Measurements from ENCODE around the gene CDCP2. TPM values are rescaled to one million over a fixed set of nuclear protein-coding genes. Genes with fewer than 3 reads are reported as not detected.

Gene CDCP2
- total RNA-seq, 2 donors from 2014 or later: not detected

DNA sequence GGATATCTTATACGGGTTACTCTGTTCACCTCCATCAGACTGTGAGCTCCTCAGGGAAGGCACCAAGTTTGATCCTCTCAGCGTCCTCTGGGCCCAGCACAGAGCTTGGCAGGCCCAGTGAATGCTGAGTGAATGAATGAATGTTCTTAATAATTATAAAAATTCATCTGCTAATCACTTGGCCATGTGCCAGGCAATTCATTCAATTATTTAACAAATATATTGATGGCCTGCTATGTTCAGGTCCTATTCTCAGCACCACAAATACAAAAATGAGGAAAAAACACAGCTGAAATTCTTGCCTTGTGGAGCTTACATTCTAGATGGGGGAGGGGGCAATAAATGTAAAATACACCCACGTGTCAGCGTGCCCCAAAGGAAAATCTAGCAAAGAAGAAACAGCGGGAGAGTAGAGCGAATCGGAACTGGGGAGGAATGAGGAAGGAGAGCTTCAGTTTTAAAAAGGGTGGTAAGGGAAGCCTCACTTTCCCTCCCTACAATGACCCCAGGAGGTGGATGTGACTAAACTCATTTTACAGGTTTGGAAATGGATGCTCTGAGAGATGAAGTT, 15.8 kb downstream of the CDCP2 start:
- WGBS, 2 donors: 78 to 79% methylated on average over 7 of the region's 7 CpGs
- no peak for DNase-seq
- Histone ChIP-seq H3K36me3 (replicated peaks in 1 of 2; ENCODE audit: insufficient read depth in 1 of 2, low read depth in 2 of 2) (no peaks in the 10 kb centered on the region), H3K27me3 (no peaks in the 10 kb centered on the region), H3K4me3 (no peak overlapping the region), H3K4me1 (peaks cover 10% of the 10 kb centered on the region), H3K27ac (no peak overlapping the region), H3K9me3 (no peaks in the 10 kb centered on the region)
- no peak for TF ChIP-seq POLR2A (IDR thresholded peaks at IDR 0.05)
- TF ChIP-seq, protein P1, sequence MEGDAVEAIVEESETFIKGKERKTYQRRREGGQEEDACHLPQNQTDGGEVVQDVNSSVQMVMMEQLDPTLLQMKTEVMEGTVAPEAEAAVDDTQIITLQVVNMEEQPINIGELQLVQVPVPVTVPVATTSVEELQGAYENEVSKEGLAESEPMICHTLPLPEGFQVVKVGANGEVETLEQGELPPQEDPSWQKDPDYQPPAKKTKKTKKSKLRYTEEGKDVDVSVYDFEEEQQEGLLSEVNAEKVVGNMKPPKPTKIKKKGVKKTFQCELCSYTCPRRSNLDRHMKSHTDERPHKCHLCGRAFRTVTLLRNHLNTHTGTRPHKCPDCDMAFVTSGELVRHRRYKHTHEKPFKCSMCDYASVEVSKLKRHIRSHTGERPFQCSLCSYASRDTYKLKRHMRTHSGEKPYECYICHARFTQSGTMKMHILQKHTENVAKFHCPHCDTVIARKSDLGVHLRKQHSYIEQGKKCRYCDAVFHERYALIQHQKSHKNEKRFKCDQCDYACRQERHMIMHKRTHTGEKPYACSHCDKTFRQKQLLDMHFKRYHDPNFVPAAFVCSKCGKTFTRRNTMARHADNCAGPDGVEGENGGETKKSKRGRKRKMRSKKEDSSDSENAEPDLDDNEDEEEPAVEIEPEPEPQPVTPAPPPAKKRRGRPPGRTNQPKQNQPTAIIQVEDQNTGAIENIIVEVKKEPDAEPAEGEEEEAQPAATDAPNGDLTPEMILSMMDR (IDR thresholded peaks at IDR 0.05): no peak
- intact Hi-C loops (cut with DNase I): no loop called here
- no peak for ATAC-seq

DNA sequence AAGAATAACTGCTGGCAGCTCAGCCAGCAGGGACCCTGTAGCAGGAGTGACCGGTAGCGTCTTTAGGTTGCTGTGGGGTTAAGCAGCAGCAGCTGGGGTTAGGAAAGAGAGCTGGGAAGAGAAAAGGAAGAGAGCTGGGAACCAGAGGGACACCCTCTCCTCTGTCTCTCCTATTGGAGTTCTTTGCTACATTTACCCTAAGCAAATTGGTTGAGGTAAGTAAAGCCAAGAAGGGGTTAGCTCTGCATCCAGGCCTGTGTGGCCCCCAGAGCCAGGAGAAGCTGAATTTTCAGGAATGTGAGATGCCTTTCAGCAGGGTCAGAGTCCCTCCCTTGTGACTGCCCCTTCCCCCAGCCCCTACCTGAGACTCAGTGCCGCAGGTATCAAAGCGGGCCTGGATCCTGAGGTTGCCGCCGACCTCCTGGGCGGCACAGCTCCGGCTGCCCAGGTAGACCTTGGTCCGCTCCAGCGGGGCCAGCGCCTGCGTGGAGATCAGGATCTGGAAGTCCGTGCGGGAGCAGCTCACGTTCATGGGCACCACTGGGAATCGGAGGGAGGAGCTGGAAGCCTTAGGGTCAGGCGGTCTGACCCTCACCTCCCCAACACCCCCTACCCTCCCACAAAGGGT, 16.4 kb downstream of the CDCP2 start:
- ATAC-seq (no peak), DNase-seq (no peak)
- H3K36me3 ChIP-seq (replicated peaks in 1 of 2; ENCODE audit: insufficient read depth in 1 of 2, low read depth in 2 of 2): no peaks in the 10 kb centered on the region
- 92 to 93% methylated on average over 14 to 16 of the region's 17 CpGs for WGBS, 2 donors
- TF ChIP-seq POLR2A (IDR thresholded peaks at IDR 0.05): no peak
- TF ChIP-seq, protein P1 (IDR thresholded peaks at IDR 0.05): no peak
- H3K4me3 ChIP-seq: no peak overlapping the region
- intact Hi-C loops (cut with DNase I): no loop called here
- no peak overlapping the region for H3K27ac ChIP-seq
- no peaks in the 10 kb centered on the region for H3K27me3 ChIP-seq
- H3K9me3 ChIP-seq: no peaks in the 10 kb centered on the region
- peaks cover 10% of the 10 kb centered on the region for H3K4me1 ChIP-seq

DNA sequence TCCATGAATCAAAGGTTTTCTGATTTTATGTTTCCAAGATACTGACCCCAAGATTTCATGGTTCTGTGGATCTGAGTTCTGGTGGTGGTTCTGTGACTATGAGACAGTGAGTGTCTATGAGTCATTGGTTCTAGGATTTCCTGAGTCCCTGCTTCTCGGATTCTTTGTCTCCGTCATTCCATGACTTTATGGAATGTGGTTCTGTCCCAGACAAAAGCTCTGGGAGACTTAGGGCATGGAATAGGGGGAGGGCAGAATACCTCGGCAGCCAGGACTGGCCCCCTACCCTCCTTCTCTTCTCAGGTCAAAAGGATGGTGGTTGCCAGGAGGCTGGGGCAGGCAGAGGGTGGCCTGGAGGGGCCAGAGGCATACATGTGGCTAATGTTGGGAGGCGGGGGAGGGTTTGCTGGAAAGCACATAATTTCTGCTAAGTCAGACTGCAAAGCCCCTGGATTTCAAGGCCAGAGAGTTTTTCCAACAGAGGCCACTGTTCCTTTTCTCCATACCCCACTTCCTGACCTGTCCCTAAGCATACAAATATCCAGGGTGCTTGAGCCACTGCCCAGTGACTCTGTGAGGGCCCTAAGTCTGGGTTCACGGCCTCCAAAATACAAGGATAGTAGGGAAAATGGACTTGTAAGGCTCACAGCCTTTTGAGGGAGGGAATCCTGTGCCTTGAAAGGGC, 17.2 kb downstream of the CDCP2 start:
- Histone ChIP-seq H3K4me1 (peaks cover 10% of the 10 kb centered on the region), H3K27ac (no peak overlapping the region), H3K4me3 (no peak overlapping the region), H3K36me3 (replicated peaks in 1 of 2; ENCODE audit: insufficient read depth in 1 of 2, low read depth in 2 of 2) (no peaks in the 10 kb centered on the region), H3K9me3 (no peaks in the 10 kb centered on the region), H3K27me3 (no peaks in the 10 kb centered on the region)
- TF ChIP-seq, protein P1 (IDR thresholded peaks at IDR 0.05): no peak
- TF ChIP-seq POLR2A (IDR thresholded peaks at IDR 0.05): no peak
- WGBS, 2 donors: 60 to 69% methylated on average over 4 to 5 of the region's 5 CpGs
- ATAC-seq: no peak
- no peak for DNase-seq
- intact Hi-C loops (cut with DNase I): no loop called here

DNA sequence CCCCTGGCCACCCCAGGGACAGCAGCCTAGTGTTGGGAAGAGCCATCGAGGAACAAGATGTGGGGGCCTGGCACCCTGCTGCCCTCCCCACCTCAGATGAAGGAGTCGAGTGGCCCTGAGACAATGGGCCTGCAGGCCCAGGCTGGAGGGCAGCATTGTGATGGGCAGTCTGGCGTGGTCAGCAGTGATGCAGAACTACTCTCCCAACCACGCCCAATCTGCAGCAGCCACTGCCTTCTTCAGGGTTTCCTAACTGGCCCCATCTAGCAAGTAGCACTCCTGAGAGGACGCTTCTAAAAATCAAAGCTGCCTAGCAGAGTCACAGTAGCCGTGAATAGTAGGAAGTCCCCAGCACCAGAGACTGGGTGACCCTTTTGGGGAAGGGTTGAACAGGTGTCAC, 18.5 kb downstream of the CDCP2 start:
- TF ChIP-seq POLR2A (IDR thresholded peaks at IDR 0.05): no peak
- TF ChIP-seq, protein P1 (IDR thresholded peaks at IDR 0.05): no peak
- DNase-seq: no peak
- ATAC-seq: no peak

More for the DNA sequence above, 18.5 kb downstream of the CDCP2 start:
- no peak overlapping the region for H3K4me3 ChIP-seq
- no peaks in the 10 kb centered on the region for H3K36me3 ChIP-seq (replicated peaks in 1 of 2; ENCODE audit: insufficient read depth in 1 of 2, low read depth in 2 of 2)
- no peaks in the 10 kb centered on the region for H3K27me3 ChIP-seq
- 85 to 90% methylated on average over 6 of the region's 6 CpGs for WGBS, 2 donors
- peaks cover 10% of the 10 kb centered on the region for H3K4me1 ChIP-seq
- intact Hi-C loops (cut with DNase I): no loop called here
- no peaks in the 10 kb centered on the region for H3K9me3 ChIP-seq
- no peak overlapping the region for H3K27ac ChIP-seq

All from body of pancreas (tissue), 4 donors.